SU-DHL-6 (cell line): Measurements from ENCODE around the gene TAF8.

Experiments
- H2AFZ ChIP-seq: fragments of 200-600 bp; sonication (generic); 2 replicates; pipeline ENCODE4 v1.6.1; 2014; ENCODE audit warnings: low read depth, mild to moderate bottlenecking, moderate library complexity, mixed read lengths, antibody characterized with exemption, low read length; ENCODE audit not compliant: severe bottlenecking
- H3F3A ChIP-seq: fragments of 200-600 bp; shearing (Covaris generic); 2 replicates; pipeline ENCODE4 v1.6.0; 2016; ENCODE audit warnings: antibody characterized with exemption, mild to moderate bottlenecking; ENCODE audit not compliant: insufficient read depth
- H3K27ac ChIP-seq: fragments of 200-600 bp; sonication (generic); 2 replicates; pipeline ENCODE4 v1.5.1; 2016; ENCODE audit warnings: low read depth, mild to moderate bottlenecking, low read length, moderate library complexity, mixed read lengths
- H3K27me3 ChIP-seq: fragments of 200-600 bp; sonication (generic), shearing (Covaris generic); 2 replicates; pipeline ENCODE4 v1.6.0; 2014; ENCODE audit warnings: mild to moderate bottlenecking, low read length
- H3K36me3 ChIP-seq: fragments of 200-600 bp; sonication (generic); 2 replicates; pipeline ENCODE4 v1.6.1; 2014; ENCODE audit warnings: mild to moderate bottlenecking, low read length, mixed read lengths
- H3K4me2 ChIP-seq: fragments of 300-600, 200-600 bp; shearing (Covaris generic), sonication (generic); 2 replicates; pipeline ENCODE4 v1.6.0; 2014; ENCODE audit warnings: low read length, low read depth, mild to moderate bottlenecking; ENCODE audit not compliant: poor library complexity, severe bottlenecking
- H3K4me3 ChIP-seq: fragments of 200-600 bp; sonication (generic); 2 replicates; pipeline ENCODE4 v1.5.1; 2014; ENCODE audit warnings: antibody characterized with exemption, low read length, mild to moderate bottlenecking, mixed read lengths; ENCODE audit not compliant: insufficient read depth, poor library complexity, severe bottlenecking
- H3K79me2 ChIP-seq: fragments of 200-600 bp; sonication (generic); 2 replicates; pipeline ENCODE4 v1.6.1; 2014; ENCODE audit warnings: mild to moderate bottlenecking, low read length, moderate library complexity; ENCODE audit not compliant: insufficient read depth
- H3K9ac ChIP-seq: fragments of 200-600 bp; sonication (generic); 2 replicates; pipeline ENCODE4 v1.7.0; 2014; ENCODE audit warnings: mild to moderate bottlenecking, low read length
- H3K9me2 ChIP-seq: fragments of 200-600 bp; sonication (generic); replicated peaks from 2 replicates; pipeline ENCODE4 v1.6.1; 2014; ENCODE audit warnings: low read length; ENCODE audit not compliant: insufficient read depth
- H3K9me3 ChIP-seq: fragments of 200-600 bp; sonication (generic); 2 replicates; pipeline ENCODE4 v1.6.1; 2014; ENCODE audit warnings: low read length, mixed read lengths; ENCODE audit not compliant: insufficient read depth
- H4K20me1 ChIP-seq: fragments of 200-600 bp; sonication (generic); 2 replicates; pipeline ENCODE4 v1.6.1; 2014; ENCODE audit warnings: low read depth, mild to moderate bottlenecking, antibody characterized with exemption, low read length, moderate library complexity, mixed read lengths
- EZH2phosphoT487 ChIP-seq: fragments of 200-600 bp; sonication (generic), shearing (Covaris generic); conservative IDR thresholded peaks from 2 replicates; pipeline ENCODE4 v1.6.1; 2018; ENCODE audit warnings: mild to moderate bottlenecking, antibody characterized with exemption, low read length, moderate library complexity, mixed read lengths
- TF ChIP-seq, protein P1 (sequence below): fragments of 200-600 bp; sonication (generic); IDR thresholded peaks from one replicate; pipeline ENCODE4 v1.5.1; 2017; ENCODE audit warnings: antibody characterized with exemption, mild to moderate bottlenecking, low read length, moderate library complexity; ENCODE audit not compliant: insufficient read depth, poor library complexity, severe bottlenecking

Gene TAF8

GRCh38 chr6:42135722-42136121 is 85.4 kb downstream of the TAF8 start:
- Histone ChIP-seq H3K9ac (no peak overlapping the region), H3K4me2 (no peak overlapping the region), H2AFZ (no peak overlapping the region), H3K9me3 (no peaks in the 10 kb centered on the region), H3K36me3 (no peaks in the 10 kb centered on the region), H3F3A (no peaks in the 10 kb centered on the region), H4K20me1 (no peaks in the 10 kb centered on the region), H3K4me3 (no peak overlapping the region), H3K27ac (no peak overlapping the region), H3K9me2 (no peaks in the 10 kb centered on the region), H3K79me2 (no peaks in the 10 kb centered on the region), H3K27me3 (0 out of 2 replicates have a peak, but pooled peaks cover 3% of the 10 kb centered on the region)
- TF ChIP-seq, protein P1, sequence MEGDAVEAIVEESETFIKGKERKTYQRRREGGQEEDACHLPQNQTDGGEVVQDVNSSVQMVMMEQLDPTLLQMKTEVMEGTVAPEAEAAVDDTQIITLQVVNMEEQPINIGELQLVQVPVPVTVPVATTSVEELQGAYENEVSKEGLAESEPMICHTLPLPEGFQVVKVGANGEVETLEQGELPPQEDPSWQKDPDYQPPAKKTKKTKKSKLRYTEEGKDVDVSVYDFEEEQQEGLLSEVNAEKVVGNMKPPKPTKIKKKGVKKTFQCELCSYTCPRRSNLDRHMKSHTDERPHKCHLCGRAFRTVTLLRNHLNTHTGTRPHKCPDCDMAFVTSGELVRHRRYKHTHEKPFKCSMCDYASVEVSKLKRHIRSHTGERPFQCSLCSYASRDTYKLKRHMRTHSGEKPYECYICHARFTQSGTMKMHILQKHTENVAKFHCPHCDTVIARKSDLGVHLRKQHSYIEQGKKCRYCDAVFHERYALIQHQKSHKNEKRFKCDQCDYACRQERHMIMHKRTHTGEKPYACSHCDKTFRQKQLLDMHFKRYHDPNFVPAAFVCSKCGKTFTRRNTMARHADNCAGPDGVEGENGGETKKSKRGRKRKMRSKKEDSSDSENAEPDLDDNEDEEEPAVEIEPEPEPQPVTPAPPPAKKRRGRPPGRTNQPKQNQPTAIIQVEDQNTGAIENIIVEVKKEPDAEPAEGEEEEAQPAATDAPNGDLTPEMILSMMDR = no peak
- no peak for TF ChIP-seq EZH2phosphoT487

GRCh38 chr6:42136508-42137193 is 86.3 kb downstream of the TAF8 start:
- Histone ChIP-seq H3K27me3 (no peaks in the 10 kb centered on the region), H3K27ac (no peak overlapping the region), H3K9me3 (no peaks in the 10 kb centered on the region), H3K4me2 (peak overlapping the region; percentile 12), H3K9ac (no peak overlapping the region), H3K79me2 (no peaks in the 10 kb centered on the region), H3K4me3 (no peak overlapping the region), H3K9me2 (no peaks in the 10 kb centered on the region), H4K20me1 (no peaks in the 10 kb centered on the region), H2AFZ (peak overlapping the region; percentile 33), H3F3A (no peaks in the 10 kb centered on the region), H3K36me3 (no peaks in the 10 kb centered on the region)
- no peak for TF ChIP-seq EZH2phosphoT487
- TF ChIP-seq, protein P1 = peak; percentile 68
